Fibroblast of the aortic adventitia (primary cell): ENCODE data around the gene OR6C76. TPM values are rescaled to one million over a fixed set of nuclear protein-coding genes. Genes with fewer than 3 reads are reported as not detected.
"Not testable (repeated sequence)": the region's sequence is repeated elsewhere in the genome, so short reads cannot be mapped to it uniquely, and the experiment has no call there.

ENCODE experiments used
- DNase-seq: peaks from one replicate; pipeline ENCODE4 v3.0.0-alpha.2; 2010; ENCODE audit warnings: low read depth
- H3K4me3 ChIP-seq: 2 replicates; pipeline ENCODE4 v1.5.1; 2011; ENCODE audit warnings: low read depth, mild to moderate bottlenecking, control low read depth, low read length, moderate library complexity
- CTCF ChIP-seq: IDR thresholded peaks from 2 replicates; pipeline ENCODE4 v1.5.1; 2011; ENCODE audit warnings: mild to moderate bottlenecking, low read length, control low read depth, inconsistent platforms; ENCODE audit not compliant: insufficient read depth
- total RNA-seq: library from RNA; depleted of rRNA; stranded (reverse); fragments of >200 nt; gene quantifications from 2 replicates; pipeline ENCODE4 v1.2.3, GENCODE V29; 2012; ENCODE audit warnings: low replicate concordance

Gene OR6C76
- total RNA-seq, 1 donor = not detected

- not testable (repeated sequence) for H3K4me3 ChIP-seq
Measured at GRCh38 chr12:55414889-55415288, 11.2 kb upstream of the OR6C76 start.

GRCh38 chr12:55416961-55417360 is 9.1 kb upstream of the OR6C76 start:
- no peak overlapping the region for H3K4me3 ChIP-seq
- TF ChIP-seq CTCF = no peak
- DNase-seq = no peak

More at GRCh38 chr12:55414889-55415288, 11.2 kb upstream of the OR6C76 start:
- DNase-seq = not testable (repeated sequence)

- H3K4me3 ChIP-seq = no peak overlapping the region
- TF ChIP-seq CTCF = no peak
- DNase-seq = no peak
Measured at GRCh38 chr12:55420307-55420962, 5.6 kb upstream of the OR6C76 start.

- TF ChIP-seq CTCF = no peak
- no peak for DNase-seq
Measured at GRCh38 chr12:55428331-55429243, 2.5 kb downstream of the OR6C76 start.

GRCh38 chr12:55441233-55441632 is 15.2 kb downstream of the OR6C76 start:
- not testable (repeated sequence) for DNase-seq, H3K4me3 ChIP-seq

More at GRCh38 chr12:55428331-55429243, 2.5 kb downstream of the OR6C76 start:
- H3K4me3 ChIP-seq = no peak overlapping the region

- TF ChIP-seq CTCF = no peak
- DNase-seq = no peak
- no peak within 1 kb of the TSS for H3K4me3 ChIP-seq
Measured at GRCh38 chr12:55443776-55444175, 17.7 kb downstream of the OR6C76 start, which contains the start of gene OR6C2. TSS of gene OR6C2 (plus strand) at chr12:55444076. CDS start at chr12:55452214, 8,138 bp downstream.

GRCh38 chr12:55445357-55445756 is 19.3 kb downstream of the OR6C76 start:
- DNase-seq = no peak
- TF ChIP-seq CTCF = no peak
- no peak overlapping the region for H3K4me3 ChIP-seq
